Gastroesophageal sphincter (tissue), 3 donors: ENCODE data around the gene RIMBP2.

Experiments used
- EP300 ChIP-seq: sonication (generic); formaldehyde crosslinking; IDR thresholded peaks from one replicate; pipeline ENCODE4 v1.6.1; 2017; ENCODE audit warnings: antibody characterized with exemption, mild to moderate bottlenecking
- POLR2A ChIP-seq, 2 donors: fragments of 450-650 bp; IDR thresholded peaks; one replicate each; pipeline ENCODE4 v1.6.1; 2017; ENCODE audit warnings: antibody characterized with exemption in 2 of 2, mild to moderate bottlenecking in 2 of 2, moderate library complexity in 1 of 2
- POLR2AphosphoS5 ChIP-seq: sonication (generic); formaldehyde crosslinking; IDR thresholded peaks from one replicate; pipeline ENCODE4 v1.6.1; 2017; ENCODE audit warnings: antibody characterized with exemption
- TF ChIP-seq, protein P1 (sequence below), 4 experiments: fragments of 200-600 bp in 2 of 4; fragments of 450-650 bp in 2 of 4; sonication (generic) in 1 of 4; IDR thresholded peaks; one replicate each; pipeline ENCODE4 v1.5.1; 2017 to 2019; ENCODE audit warnings: antibody characterized with exemption in 4 of 4, mild to moderate bottlenecking in 2 of 4, moderate library complexity in 2 of 4

DNA sequence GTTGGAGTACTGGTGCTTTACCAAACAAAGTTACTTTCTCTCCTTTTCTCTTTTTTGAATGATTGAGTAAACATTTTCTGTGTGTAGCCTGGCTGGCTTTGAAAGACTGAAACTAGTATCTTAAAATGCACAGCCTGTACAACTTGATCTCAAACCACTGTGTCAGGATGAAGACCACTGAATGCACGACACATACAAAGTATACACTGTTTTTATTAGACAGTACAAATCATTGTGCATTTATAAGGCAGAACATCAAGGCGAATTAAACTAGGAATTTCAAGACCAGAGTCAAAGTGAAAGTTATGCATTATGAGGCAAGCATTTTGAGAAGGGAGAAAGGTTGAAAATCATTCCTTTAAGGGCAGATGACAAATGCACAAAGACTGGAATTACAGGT lies 319.4 kb downstream of the RIMBP2 start:
- TF ChIP-seq, protein P1, sequence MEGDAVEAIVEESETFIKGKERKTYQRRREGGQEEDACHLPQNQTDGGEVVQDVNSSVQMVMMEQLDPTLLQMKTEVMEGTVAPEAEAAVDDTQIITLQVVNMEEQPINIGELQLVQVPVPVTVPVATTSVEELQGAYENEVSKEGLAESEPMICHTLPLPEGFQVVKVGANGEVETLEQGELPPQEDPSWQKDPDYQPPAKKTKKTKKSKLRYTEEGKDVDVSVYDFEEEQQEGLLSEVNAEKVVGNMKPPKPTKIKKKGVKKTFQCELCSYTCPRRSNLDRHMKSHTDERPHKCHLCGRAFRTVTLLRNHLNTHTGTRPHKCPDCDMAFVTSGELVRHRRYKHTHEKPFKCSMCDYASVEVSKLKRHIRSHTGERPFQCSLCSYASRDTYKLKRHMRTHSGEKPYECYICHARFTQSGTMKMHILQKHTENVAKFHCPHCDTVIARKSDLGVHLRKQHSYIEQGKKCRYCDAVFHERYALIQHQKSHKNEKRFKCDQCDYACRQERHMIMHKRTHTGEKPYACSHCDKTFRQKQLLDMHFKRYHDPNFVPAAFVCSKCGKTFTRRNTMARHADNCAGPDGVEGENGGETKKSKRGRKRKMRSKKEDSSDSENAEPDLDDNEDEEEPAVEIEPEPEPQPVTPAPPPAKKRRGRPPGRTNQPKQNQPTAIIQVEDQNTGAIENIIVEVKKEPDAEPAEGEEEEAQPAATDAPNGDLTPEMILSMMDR (IDR thresholded peaks at IDR 0.05): no peak
- TF ChIP-seq POLR2A (IDR thresholded peaks at IDR 0.05) (no peak), POLR2AphosphoS5 (no peak), EP300 (no peak)
